H9 (cell line): ENCODE measurements around the gene TFAP2D. TPM values are rescaled to one million over a fixed set of nuclear protein-coding genes. Genes with fewer than 3 reads are reported as not detected.

Source experiments
- DNase-seq: peaks from one replicate; pipeline ENCODE4 v3.0.0-alpha.2; 2017
- H2AFZ ChIP-seq: one replicate; pipeline ENCODE4 v1.6.1; 2013; ENCODE audit warnings: mild to moderate bottlenecking, low read length, control low read depth, moderate library complexity
- H2AK5ac ChIP-seq: 2 replicates; pipeline ENCODE4 v1.6.1; 2013; ENCODE audit warnings: low read length, control low read depth, mixed read lengths; ENCODE audit not compliant: insufficient read length
- H2BK120ac ChIP-seq: one replicate; pipeline ENCODE4 v1.6.1; 2013; ENCODE audit warnings: low read depth, mild to moderate bottlenecking, low read length, control low read depth, inconsistent platforms; ENCODE audit not compliant: poor library complexity, severe bottlenecking
- H2BK12ac ChIP-seq: 2 replicates; pipeline ENCODE4 v1.6.1; 2013; ENCODE audit warnings: low read length, control low read depth, mixed read lengths, low read depth; ENCODE audit not compliant: insufficient read length
- H2BK15ac ChIP-seq: 2 replicates; pipeline ENCODE4 v1.6.1; 2013; ENCODE audit warnings: low read depth, low read length, control low read depth
- H2BK20ac ChIP-seq: one replicate; pipeline ENCODE4 v1.6.1; 2013; ENCODE audit warnings: low read depth, mild to moderate bottlenecking, low read length, control low read depth, inconsistent platforms; ENCODE audit not compliant: poor library complexity, severe bottlenecking
- H2BK5ac ChIP-seq: 2 replicates; pipeline ENCODE4 v1.6.1; 2013; ENCODE audit warnings: low read length, control low read depth, mixed read lengths; ENCODE audit not compliant: insufficient read length
- H3K14ac ChIP-seq: 2 replicates; pipeline ENCODE4 v1.6.1; 2013; ENCODE audit warnings: low read length, control low read depth; ENCODE audit not compliant: insufficient read depth
- H3K18ac ChIP-seq: 2 replicates; pipeline ENCODE4 v1.6.1; 2013; ENCODE audit warnings: low read depth, mild to moderate bottlenecking, mixed read lengths, low read length, control low read depth; ENCODE audit not compliant: insufficient read length
- H3K23ac ChIP-seq: 2 replicates; pipeline ENCODE4 v1.6.1; 2013; ENCODE audit warnings: low read length, control low read depth, mixed read lengths, low read depth; ENCODE audit not compliant: insufficient read length
- H3K23me2 ChIP-seq: 2 replicates; pipeline ENCODE4 v1.6.1; 2013; ENCODE audit warnings: low read depth, mild to moderate bottlenecking, mixed read lengths, low read length, control low read depth; ENCODE audit not compliant: insufficient read length, poor library complexity, severe bottlenecking
- H3K27ac ChIP-seq: 2 replicates; pipeline ENCODE4 v1.5.1; 2013; ENCODE audit warnings: low read length, control low read depth, mixed read lengths, low read depth; ENCODE audit not compliant: insufficient read length
- H3K27me3 ChIP-seq: 2 replicates; pipeline ENCODE4 v1.6.1; 2013; ENCODE audit warnings: low read length, control low read depth, inconsistent platforms; ENCODE audit not compliant: insufficient read depth
- H3K4ac ChIP-seq: 2 replicates; pipeline ENCODE4 v1.6.1; 2013; ENCODE audit warnings: low read depth, mild to moderate bottlenecking, control low read depth, inconsistent platforms, low read length, moderate library complexity
- H3K4me1 ChIP-seq: 2 replicates; pipeline ENCODE4 v1.6.1; 2013; ENCODE audit warnings: low read length, control low read depth, inconsistent platforms; ENCODE audit not compliant: insufficient read depth
- H3K4me2 ChIP-seq: 2 replicates; pipeline ENCODE4 v1.6.1; 2013; ENCODE audit warnings: low read length, control low read depth, mixed read lengths; ENCODE audit not compliant: insufficient read length, insufficient read depth
- H3K56ac ChIP-seq: 2 replicates; pipeline ENCODE4 v1.6.1; 2013; ENCODE audit warnings: low read depth, mild to moderate bottlenecking, mixed read lengths, low read length, control low read depth; ENCODE audit not compliant: insufficient read length
- H3K79me1 ChIP-seq: 2 replicates; pipeline ENCODE4 v1.6.1; 2013; ENCODE audit warnings: low read depth, mild to moderate bottlenecking, moderate library complexity, low read length, control low read depth, inconsistent platforms; ENCODE audit not compliant: insufficient read depth, poor library complexity, severe bottlenecking
- H3K79me2 ChIP-seq: 2 replicates; pipeline ENCODE4 v1.6.1; 2013; ENCODE audit warnings: low read length, control low read depth, inconsistent platforms; ENCODE audit not compliant: insufficient read depth
- H3K9ac ChIP-seq: 2 replicates; pipeline ENCODE4 v1.6.1; 2013; ENCODE audit warnings: low read length, control low read depth, mixed read lengths; ENCODE audit not compliant: insufficient read length; ENCODE audit errors: extremely low read depth
- H3K9me3 ChIP-seq: one replicate; pipeline ENCODE4 v1.6.1; 2013; ENCODE audit warnings: low read depth, low read length, inconsistent platforms; ENCODE audit not compliant: control insufficient read depth
- H3T11ph ChIP-seq: one replicate; pipeline ENCODE4 v1.6.1; 2013; ENCODE audit warnings: mild to moderate bottlenecking, low read length, control low read depth, inconsistent platforms
- H4K20me1 ChIP-seq: one replicate; pipeline ENCODE4 v1.6.1; 2013; ENCODE audit not compliant: control insufficient read depth, insufficient read length, insufficient read depth
- H4K5ac ChIP-seq: 2 replicates; pipeline ENCODE4 v1.6.1; 2013; ENCODE audit warnings: low read depth, mild to moderate bottlenecking, mixed read lengths, low read length, control low read depth; ENCODE audit not compliant: insufficient read length
- H4K8ac ChIP-seq: replicated peaks from 2 replicates; pipeline ENCODE4 v1.6.1; 2013; ENCODE audit warnings: low read length, control low read depth, mixed read lengths, low read depth; ENCODE audit not compliant: insufficient read length
- H4K91ac ChIP-seq: 2 replicates; pipeline ENCODE4 v1.6.1; 2013; ENCODE audit warnings: low read depth, mild to moderate bottlenecking, moderate library complexity, mixed read lengths, low read length, control low read depth; ENCODE audit not compliant: insufficient read length
- H3K27ac Mint-ChIP-seq, 3 experiments: 2 replicates in 2 of 3; 3 replicates in 1 of 3; pipeline ENCODE4 v1.8.0; 2020 to 2021; ENCODE audit warnings: mixed read lengths in 3 of 3, mild to moderate bottlenecking in 1 of 3, moderate library complexity in 1 of 3
- H3K27me3 Mint-ChIP-seq: 2 replicates; pipeline ENCODE4 v1.8.0; 2021; ENCODE audit warnings: low read depth, mild to moderate bottlenecking, moderate library complexity, mixed read lengths
- H3K36me3 Mint-ChIP-seq, 3 experiments: 2 replicates in 2 of 3; 3 replicates in 1 of 3; pipeline ENCODE4 v1.8.0; 2020 to 2021; ENCODE audit warnings: low read depth in 3 of 3, mixed read lengths in 3 of 3; ENCODE audit not compliant: insufficient read depth in 1 of 3
- H3K4me1 Mint-ChIP-seq, 2 experiments: 2 replicates each; pipeline ENCODE4 v1.8.0; 2020; ENCODE audit warnings: mixed read lengths in 2 of 2
- H3K4me3 Mint-ChIP-seq, 2 experiments: 2 replicates in 1 of 2; 3 replicates in 1 of 2; pipeline ENCODE4 v1.8.0; 2020 to 2021; ENCODE audit warnings: mild to moderate bottlenecking in 2 of 2, mixed read lengths in 2 of 2, moderate library complexity in 1 of 2
- H3K9me3 Mint-ChIP-seq, 2 experiments: 2 replicates in 1 of 2; 3 replicates in 1 of 2; pipeline ENCODE4 v1.8.0; 2020; ENCODE audit warnings: mild to moderate bottlenecking in 2 of 2, mixed read lengths in 2 of 2, moderate library complexity in 1 of 2
- WGBS: extraction: QIAGEN DNeasy Blood & Tissue Kit; methylation state at CpG from one replicate; pipeline ENCODE4 v1.1.7; 2013; ENCODE audit warnings: missing lambda C conversion rate, low lambda C conversion rate, mixed read lengths; ENCODE audit not compliant: insufficient read length; ENCODE audit errors: extremely low coverage; 5-methylcytosine and 5-hydroxymethylcytosine counted together
- total RNA-seq: library from RNA; stranded (reverse); gene quantifications from 2 replicates; pipeline ENCODE4 v1.2.1, GENCODE V29; 2021
- TF ChIP-seq, protein P1 (sequence below): fragments of 200-600 bp; sonication (generic); conservative IDR thresholded peaks from 3 replicates; pipeline ENCODE4 v1.8.0; 2021; ENCODE audit warnings: antibody characterized with exemption, mild to moderate bottlenecking

The TFAP2D gene
- total RNA-seq, 1 experiment from 2014 or later: not detected

DNA sequence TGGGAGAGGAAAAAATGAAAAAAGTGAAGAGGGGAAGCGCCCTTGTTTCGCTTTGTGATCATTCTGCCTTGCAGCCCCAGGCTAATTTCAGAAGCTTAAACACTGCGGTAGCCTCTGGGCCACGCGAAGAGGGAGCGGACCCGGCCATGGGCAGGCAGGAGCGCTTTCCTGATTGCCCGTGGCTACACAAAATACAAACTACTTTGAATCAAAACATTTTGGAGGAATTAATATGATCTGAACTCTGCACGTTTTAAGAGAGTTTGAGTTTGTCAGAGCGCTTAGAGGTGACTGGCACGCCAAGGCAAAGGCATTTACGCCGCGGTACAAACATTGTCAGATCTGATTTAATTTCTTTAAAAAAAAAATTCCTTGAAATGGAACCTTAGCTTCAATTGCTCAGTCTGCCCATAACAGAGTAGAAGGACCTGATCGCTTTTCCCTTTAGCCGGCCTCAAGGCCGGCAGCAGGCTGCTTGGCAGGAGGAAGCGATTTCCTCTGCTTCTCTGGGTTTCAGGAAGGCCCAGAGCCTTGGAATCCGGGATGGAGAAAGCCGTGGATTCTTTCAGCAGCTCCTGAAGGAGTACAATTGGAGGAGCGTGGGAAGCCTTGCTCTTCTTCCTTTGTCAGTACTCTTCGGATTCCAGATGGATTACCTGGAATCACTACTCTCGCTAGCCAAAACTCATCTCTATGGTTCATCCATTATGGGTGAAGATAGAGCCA is 9.7 kb downstream of the TFAP2D start:
- Histone ChIP-seq H2BK5ac (no peak overlapping the region), H2BK12ac (no peak overlapping the region), H3K18ac (no peak overlapping the region), H4K8ac (no peak overlapping the region), H2BK15ac (no peak overlapping the region), H2AFZ (no peak overlapping the region), H3K23ac (no peak overlapping the region), H3K14ac (no peak overlapping the region), H3K4me2 (no peak overlapping the region), H2AK5ac (no peak overlapping the region), H3K4ac (no peak overlapping the region), H3K79me2 (no peaks in the 10 kb centered on the region), H3K79me1 (no peaks in the 10 kb centered on the region), H3K4me1 (peaks cover 3% of the 10 kb centered on the region; the same call in 1 of the 2 replicates), H2BK20ac (no peak overlapping the region), H3K9ac (no peak overlapping the region), H3K9me3 (no peaks in the 10 kb centered on the region), H3T11ph (no peak overlapping the region), H3K27ac (no peak overlapping the region), H2BK120ac (no peak overlapping the region), H3K56ac (no peak overlapping the region), H4K91ac (no peak overlapping the region), H4K5ac (no peak overlapping the region), H3K27me3 (peaks cover 90% of the 10 kb centered on the region), H4K20me1 (no peaks in the 10 kb centered on the region), H3K23me2 (peaks cover 4% of the 10 kb centered on the region)
- peaks cover 0 to 1% (median 0%) of the 10 kb centered on the region in 3 experiments; a peak in 1 of 7 replicates for H3K36me3 Mint-ChIP-seq
- H3K9me3 Mint-ChIP-seq: peaks cover 0 to 22% of the 10 kb centered on the region in 2 experiments; a peak in 2 of 5 replicates
- H3K4me1 Mint-ChIP-seq: peaks cover 26 to 51% of the 10 kb centered on the region in 2 experiments
- no CpG with 5 or more reads among the region's 24 CpGs for WGBS
- DNase-seq: peak; percentile 42
- H3K27ac Mint-ChIP-seq: no peak overlapping the region
- H3K4me3 Mint-ChIP-seq: no peak overlapping the region; a peak in 1 of 5 replicates
- H3K27me3 Mint-ChIP-seq: peaks cover 100% of the 10 kb centered on the region
- TF ChIP-seq, protein P1, sequence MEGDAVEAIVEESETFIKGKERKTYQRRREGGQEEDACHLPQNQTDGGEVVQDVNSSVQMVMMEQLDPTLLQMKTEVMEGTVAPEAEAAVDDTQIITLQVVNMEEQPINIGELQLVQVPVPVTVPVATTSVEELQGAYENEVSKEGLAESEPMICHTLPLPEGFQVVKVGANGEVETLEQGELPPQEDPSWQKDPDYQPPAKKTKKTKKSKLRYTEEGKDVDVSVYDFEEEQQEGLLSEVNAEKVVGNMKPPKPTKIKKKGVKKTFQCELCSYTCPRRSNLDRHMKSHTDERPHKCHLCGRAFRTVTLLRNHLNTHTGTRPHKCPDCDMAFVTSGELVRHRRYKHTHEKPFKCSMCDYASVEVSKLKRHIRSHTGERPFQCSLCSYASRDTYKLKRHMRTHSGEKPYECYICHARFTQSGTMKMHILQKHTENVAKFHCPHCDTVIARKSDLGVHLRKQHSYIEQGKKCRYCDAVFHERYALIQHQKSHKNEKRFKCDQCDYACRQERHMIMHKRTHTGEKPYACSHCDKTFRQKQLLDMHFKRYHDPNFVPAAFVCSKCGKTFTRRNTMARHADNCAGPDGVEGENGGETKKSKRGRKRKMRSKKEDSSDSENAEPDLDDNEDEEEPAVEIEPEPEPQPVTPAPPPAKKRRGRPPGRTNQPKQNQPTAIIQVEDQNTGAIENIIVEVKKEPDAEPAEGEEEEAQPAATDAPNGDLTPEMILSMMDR: no peak
